Kidney epithelial cell (primary cell): ENCODE results near the gene SUMO1. TPM values are rescaled to one million over a fixed set of nuclear protein-coding genes. Genes with fewer than 3 reads are reported as not detected.
"Not testable (repeated sequence)": the region's sequence is repeated elsewhere in the genome, so short reads cannot be mapped to it uniquely, and the experiment has no call there.

Source experiments
- DNase-seq: peaks from one replicate; pipeline ENCODE4 v3.0.0-alpha.2; 2010; ENCODE audit warnings: low read depth
- H3K27me3 ChIP-seq: 2 replicates; pipeline ENCODE4 v1.6.0; 2011; ENCODE audit warnings: low read length; ENCODE audit not compliant: control insufficient read depth, insufficient read depth
- H3K36me3 ChIP-seq: 2 replicates; pipeline ENCODE4 v1.5.1; 2011; ENCODE audit warnings: low read length; ENCODE audit not compliant: control insufficient read depth, insufficient read depth
- H3K4me3 ChIP-seq: 2 replicates; pipeline ENCODE4 v1.5.1; 2011; ENCODE audit warnings: low read depth, mild to moderate bottlenecking, control low read depth, low read length
- total RNA-seq: library from RNA; depleted of rRNA; stranded (reverse); fragments of >200 nt; gene quantifications from 2 replicates; pipeline ENCODE4 v1.2.3, GENCODE V29; 2015
- TF ChIP-seq, protein P1 (sequence below): IDR thresholded peaks from 2 replicates; pipeline ENCODE4 v1.5.1; 2011; ENCODE audit warnings: mild to moderate bottlenecking, moderate library complexity, low read length, control low read depth, inconsistent platforms; ENCODE audit not compliant: insufficient read depth, poor library complexity, severe bottlenecking

The SUMO1 gene
- total RNA-seq, 1 donor from 2014 or later, result 89.9 TPM

DNA sequence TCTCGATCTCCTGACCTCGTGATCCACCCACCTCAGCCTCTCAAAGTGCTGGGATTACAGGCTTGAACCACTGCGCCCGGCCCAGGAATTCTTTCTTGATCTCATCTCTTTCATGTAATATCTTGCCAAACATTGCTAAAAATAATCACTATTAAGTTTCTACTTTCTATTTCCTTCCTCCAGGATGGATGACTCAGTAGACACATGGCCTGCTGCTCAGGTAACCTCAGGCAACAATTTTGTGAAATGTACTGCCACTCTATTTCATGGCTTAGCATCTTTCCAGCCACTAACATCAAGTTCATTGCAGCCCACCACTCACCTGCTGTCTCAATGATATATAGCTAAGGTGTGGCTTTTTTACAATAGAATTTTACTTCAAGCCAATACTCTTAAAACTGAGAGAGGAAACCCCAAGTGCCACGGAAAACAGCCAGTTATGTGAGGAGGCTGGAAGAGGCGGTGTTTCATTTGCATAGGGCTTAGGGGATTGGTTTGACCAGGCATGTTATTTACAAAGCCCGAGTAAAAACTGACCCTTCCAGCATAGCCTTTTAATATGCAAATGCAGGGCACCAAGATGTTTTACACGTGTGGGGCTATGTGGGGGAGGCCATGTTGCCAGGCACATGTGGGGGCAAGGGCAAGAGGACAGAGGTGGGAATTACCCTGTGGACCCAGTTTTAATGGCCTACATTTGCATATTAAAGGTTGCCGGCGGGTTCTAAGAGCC, 11.3 kb upstream of the SUMO1 start:
- DNase-seq, result no peak
- H3K4me3 ChIP-seq, result no peak overlapping the region
- TF ChIP-seq, protein P1, sequence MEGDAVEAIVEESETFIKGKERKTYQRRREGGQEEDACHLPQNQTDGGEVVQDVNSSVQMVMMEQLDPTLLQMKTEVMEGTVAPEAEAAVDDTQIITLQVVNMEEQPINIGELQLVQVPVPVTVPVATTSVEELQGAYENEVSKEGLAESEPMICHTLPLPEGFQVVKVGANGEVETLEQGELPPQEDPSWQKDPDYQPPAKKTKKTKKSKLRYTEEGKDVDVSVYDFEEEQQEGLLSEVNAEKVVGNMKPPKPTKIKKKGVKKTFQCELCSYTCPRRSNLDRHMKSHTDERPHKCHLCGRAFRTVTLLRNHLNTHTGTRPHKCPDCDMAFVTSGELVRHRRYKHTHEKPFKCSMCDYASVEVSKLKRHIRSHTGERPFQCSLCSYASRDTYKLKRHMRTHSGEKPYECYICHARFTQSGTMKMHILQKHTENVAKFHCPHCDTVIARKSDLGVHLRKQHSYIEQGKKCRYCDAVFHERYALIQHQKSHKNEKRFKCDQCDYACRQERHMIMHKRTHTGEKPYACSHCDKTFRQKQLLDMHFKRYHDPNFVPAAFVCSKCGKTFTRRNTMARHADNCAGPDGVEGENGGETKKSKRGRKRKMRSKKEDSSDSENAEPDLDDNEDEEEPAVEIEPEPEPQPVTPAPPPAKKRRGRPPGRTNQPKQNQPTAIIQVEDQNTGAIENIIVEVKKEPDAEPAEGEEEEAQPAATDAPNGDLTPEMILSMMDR, result no peak
- H3K27me3 ChIP-seq, result no peaks in the 10 kb centered on the region
- no peaks in the 10 kb centered on the region for H3K36me3 ChIP-seq

GRCh38 chr2:202247710-202248109, 9.3 kb upstream of the SUMO1 start:
- H3K4me3 ChIP-seq, H3K27me3 ChIP-seq, H3K36me3 ChIP-seq, DNase-seq: not testable (repeated sequence)

GRCh38 chr2:202237787-202238233, 587 bp downstream of the SUMO1 start:
- DNase-seq, result no peak
- H3K36me3 ChIP-seq, result no peaks in the 10 kb centered on the region
- peak overlapping the region; percentile 95 for H3K4me3 ChIP-seq
- TF ChIP-seq, protein P1, result no peak
- H3K27me3 ChIP-seq, result no peaks in the 10 kb centered on the region

GRCh38 chr2:202221873-202222272, 16.5 kb downstream of the SUMO1 start:
- Histone ChIP-seq H3K36me3 (no peaks in the 10 kb centered on the region), H3K4me3 (no peak overlapping the region), H3K27me3 (no peaks in the 10 kb centered on the region)
- DNase-seq, result no peak
- TF ChIP-seq, protein P1, result no peak

DNA sequence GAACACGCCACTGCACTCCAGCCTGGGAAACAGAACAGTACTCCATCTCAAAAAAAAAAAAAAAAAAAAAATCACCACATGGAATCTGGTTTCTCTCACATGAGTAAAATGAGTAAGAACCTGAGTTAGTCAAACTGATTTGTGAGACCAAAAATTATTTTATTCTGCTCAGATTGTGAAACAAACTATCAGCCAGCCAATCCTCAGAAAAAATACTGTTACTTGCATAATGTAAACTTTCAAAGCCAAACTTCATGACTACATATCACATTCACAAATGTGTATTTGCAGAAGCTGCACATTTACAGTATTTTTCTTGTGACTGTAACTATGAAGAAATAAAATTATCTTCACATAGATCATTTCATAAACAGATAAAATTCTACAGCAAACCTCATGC, 23.2 kb downstream of the SUMO1 start:
- no peak for DNase-seq
- Histone ChIP-seq H3K36me3 (no peaks in the 10 kb centered on the region), H3K27me3 (no peaks in the 10 kb centered on the region), H3K4me3 (no peak overlapping the region)
- TF ChIP-seq, protein P1, result no peak

- no peak overlapping the region for H3K4me3 ChIP-seq
- no peaks in the 10 kb centered on the region for H3K36me3 ChIP-seq
- no peak for DNase-seq
- no peaks in the 10 kb centered on the region for H3K27me3 ChIP-seq
- TF ChIP-seq, protein P1, result no peak
These were observed 29.9 kb downstream of the SUMO1 start for GRCh38 chr2:202208526-202208925.
